GM19452 (cell line): ENCODE measurements around the gene CASP10.
"Not testable (repeated sequence)": the region's sequence is repeated elsewhere in the genome, so short reads cannot be mapped to it uniquely, and the experiment has no call there.

Source experiments
- ATAC-seq: cut with Tn5 transposase; IDR thresholded peaks from one replicate; pipeline ENCODE4 v1.9.1; 2021; ENCODE audit not compliant: unreplicated experiment

CASP10 gene

DNA sequence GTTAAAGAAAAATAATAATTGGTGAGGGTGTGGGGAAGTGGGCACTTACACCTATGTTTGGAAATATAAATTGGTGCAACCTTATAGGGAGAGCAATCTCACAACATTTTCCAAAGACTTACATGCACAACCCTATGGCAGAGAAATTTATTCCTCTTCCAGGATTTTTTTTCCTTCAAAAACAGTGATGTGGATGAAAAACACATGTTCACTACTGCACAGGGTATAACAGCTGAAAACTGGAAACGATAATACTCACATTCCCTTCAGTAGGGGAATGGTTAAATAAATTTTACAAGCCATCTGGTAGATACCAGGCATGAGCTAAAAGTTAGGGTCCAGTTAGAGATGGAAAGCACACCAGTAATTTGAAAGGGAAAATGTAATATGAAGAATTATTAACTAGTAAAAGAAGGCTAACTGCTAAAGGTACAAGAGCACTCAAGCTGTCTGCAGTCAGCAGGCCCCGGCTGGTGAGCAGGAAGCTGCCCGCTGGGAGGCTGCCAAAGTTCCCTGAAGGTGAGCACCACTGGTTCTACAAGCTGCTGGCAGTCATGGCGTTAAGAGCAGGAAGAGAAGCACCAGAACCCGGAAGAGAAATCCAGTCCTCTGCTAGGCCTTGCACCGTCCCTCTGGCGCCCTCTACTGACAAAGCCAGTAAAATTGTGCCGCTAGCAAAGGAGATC, 49.0 kb downstream of the CASP10 start:
- peak; percentile 55 for ATAC-seq

DNA sequence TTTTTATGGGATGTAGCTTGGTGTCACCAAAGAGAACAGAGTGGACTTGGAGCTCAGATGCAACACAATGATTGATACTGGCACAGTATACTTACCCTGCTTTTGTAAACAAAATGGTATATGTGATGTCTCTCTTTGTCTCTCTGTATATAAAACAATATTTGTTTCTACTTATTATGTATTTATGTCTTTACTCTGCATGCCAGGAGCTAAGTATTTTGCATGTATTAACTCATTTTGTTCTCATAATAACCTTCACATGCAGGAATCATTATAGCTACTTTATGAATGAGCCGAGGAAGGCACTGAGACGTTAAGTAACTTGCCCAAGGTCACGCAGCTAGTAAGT, 49.5 kb downstream of the CASP10 start:
- ATAC-seq: no peak

- peak; percentile 85 for ATAC-seq
Measured at GRCh38 chr2:201233192-201233811, 50.4 kb downstream of the CASP10 start.

DNA sequence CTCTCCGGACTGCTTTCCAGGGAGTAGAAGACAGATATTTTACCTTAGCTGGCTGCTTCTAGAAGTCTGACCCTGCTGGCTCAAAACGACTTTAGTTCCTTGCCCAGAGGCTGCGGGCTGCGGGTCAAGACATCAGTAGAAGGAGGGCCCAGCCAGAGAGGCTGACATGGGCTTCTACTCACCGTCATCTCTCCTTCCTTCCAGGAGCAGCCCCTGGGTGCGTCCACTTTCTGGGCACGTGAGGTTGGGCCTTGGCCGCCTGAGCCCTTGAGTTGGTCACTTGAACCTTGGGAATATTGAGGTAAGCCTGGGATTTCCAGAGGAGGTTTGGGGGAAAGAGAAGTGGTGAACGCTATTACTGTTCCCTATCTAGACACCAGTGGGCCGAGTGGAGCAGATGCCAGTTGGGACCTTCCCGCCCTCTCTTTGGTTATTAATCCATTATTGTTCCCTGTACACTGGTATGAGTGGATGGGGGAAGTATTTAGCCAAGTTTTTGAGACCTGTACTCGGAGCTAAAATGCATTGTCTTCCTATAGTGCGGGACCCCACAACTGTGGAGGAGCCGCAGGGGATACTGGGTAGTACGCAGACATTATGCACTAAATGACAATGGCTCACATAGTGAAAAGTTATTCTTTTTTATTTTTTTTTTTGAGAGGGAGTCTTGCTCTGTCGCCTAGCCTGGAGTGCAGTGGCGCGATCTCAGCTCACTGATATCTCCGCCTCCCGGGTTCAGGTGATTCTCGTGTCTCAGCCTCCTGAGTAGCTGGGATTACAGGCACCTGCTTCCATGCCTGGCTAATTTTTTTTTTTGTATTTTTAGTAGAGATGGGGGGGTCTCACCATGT, 51.1 kb downstream of the CASP10 start:
- peak; percentile 19 for ATAC-seq

- ATAC-seq: no peak
Measured at GRCh38 chr2:201234663-201235135, 51.8 kb downstream of the CASP10 start.

DNA sequence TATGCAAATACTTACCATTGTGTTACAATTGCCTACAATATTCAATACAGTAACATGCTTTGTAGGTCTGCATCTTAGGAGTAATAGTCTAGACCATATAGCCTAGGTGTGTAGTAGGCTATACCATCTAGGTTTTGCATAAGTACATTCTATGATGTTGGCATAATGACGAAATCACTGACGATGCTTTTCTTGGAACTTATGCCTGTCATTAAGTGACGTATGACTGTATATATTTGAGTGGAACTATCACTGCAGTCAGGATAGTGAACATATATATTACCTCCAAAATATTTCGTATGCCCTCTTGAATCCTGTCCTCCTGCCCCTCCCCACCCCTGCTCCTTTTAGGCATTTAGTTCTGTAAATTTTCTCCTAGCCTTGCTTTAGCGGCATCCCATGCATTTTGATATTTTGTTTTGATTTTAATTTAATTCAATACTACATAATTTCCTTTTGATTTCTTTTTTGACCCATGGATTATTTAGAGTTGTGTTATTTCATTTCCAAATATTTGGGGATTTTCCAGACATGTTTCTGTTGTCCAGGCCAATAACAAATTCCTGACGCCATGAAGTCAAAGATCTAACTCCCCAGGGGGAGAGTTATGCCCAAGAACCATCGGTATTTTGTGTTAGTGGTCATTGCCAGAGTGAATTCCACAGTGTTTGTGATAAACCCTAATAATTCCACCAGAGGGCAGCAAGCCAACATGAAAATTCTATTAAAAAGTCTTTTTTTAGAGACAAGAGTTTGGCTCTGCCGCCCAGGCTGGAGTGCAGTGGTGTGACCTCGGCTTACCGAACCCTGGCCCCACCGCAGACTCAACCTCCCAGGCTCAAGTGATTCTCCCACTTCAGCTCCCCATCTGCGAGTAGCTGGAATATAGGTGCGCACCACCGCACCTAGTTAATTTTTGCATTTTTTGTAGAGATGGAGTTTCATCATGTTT, 53.2 kb downstream of the CASP10 start:
- ATAC-seq: no peak

DNA sequence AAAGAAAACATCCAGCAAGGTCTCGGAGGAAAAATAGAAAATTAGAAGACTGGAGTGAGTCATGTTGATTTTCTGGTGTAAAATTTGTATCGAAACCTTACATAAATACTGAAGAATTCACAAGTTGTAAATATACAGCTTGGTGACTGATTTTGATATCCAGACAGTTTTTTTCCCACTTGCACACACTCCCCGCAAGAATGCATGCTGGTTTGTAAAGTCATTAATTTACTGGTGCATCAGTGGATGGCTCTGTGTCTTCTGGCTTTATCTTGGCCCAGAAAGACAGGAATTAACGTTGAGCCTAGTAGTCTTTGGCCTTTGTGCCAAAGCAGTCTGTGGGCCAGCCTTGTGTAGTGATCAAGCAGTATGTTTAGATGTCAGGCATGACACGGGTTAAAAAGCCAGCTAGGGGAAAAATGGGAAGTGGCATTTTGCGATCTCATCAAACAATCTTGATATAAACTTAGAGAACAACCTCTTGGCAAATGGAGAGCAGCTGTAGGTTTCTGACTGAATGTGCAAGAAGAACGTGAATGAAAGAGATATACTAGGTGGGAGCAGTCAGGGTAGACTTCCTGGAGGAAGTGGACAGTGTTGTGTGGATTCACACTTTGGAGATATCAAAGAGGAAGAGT, 54.7 kb downstream of the CASP10 start:
- no peak for ATAC-seq

DNA sequence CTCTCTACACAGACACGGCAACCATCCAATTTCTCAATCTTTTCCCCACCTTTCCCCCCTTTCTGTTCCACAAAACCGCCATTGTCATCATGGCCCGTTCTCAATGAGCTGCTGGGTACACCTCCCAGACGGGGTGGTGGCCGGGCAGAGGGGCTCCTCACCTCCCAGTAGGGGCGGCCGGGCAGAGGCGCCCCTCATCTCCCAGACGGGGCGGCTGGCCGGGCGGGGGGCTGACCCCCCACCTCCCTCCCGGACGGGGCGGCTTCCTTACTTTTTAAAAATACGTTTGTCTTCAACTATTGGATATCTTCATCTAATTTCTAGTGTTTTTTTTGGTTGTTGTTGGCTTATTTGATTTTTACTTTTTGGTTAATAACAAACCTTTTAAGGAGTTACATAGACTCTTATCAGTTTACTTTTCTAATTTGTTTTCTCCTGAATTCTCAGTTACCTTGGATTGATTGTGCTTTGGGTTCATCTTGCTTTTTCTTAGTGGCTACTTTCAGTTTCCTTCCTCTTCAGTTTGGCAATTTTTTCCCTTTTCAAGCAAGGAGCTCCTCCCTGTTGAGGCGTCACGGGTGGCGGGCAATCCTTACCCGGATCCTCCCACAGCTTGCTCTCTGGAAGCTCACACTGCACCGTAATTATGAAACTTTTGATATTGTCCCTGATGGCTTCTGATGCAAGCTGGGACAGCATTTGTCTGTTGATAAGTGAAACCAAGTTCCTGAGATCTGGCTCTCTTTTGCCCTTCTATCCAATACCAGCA, 56.4 kb downstream of the CASP10 start:
- not testable (repeated sequence) for ATAC-seq

- no peak for ATAC-seq
Measured at GRCh38 chr2:201242571-201243277, 59.8 kb downstream of the CASP10 start.

DNA sequence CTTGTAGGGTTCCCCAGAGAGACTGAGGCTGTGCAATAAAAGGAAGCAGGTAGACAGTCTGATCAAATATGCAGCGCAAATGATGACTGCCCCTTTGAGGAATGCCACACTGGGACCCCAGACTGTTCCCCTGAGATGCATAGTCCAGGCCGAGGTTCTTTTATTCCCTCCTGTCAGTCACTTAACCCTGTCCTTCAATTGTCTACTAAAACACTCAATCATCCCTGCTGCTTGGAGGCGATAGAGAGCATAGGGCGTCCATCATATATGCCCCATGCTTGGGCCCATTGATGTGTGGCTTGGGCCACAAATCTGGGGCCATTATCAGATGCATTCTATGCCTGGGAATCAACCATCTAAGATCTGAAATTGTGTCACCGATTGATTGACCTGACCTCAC, 61.9 kb downstream of the CASP10 start:
- ATAC-seq: no peak

DNA sequence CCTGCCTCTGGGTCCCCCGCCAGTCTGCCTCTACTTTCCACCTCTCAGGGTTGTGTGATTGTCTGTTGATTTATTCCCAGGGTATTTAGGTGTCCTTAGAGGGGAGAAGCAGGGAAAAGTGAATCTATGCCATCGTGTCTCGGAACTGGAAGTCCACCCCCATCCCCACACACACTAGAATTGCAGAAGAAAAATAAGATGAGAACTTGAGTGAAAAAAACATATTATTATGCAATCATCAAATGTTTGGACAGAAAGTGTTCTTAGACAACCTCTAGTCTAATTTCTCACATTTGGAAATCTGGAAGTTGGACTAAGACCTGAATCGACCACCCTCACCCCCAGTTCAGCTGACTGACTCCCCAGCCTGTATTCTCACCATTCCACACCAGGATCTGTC, 63.3 kb downstream of the CASP10 start:
- no peak for ATAC-seq

DNA sequence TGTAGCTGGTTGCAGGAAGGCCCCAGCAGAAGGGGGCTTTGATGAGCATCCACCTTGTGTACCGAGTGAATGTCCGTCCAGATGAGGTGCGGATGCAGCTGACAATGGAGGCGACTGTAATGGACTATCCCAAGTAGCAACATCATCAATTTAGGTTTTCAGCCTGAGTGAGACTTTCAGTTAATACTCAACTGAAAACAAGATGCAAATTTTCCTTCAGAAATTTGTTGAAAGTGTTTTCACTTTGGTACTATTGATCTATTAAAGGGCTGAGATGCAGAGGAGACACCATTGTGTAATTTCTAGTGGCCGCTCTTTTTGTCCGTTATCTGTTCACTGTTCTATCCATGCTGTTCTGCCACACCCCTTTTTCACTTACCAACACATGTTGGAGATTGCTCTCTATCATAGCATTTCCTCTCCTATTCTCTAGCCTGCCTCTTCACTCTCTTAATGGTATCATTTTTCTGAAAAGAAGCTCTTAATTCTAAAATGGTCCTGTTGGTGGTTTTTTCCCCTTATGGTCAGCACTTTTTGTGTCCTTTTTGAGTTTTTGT, 65.4 kb downstream of the CASP10 start:
- no peak for ATAC-seq

GRCh38 chr2:201249889-201250288, 66.9 kb downstream of the CASP10 start:
- ATAC-seq: no peak

GRCh38 chr2:201250741-201251140, 67.8 kb downstream of the CASP10 start:
- ATAC-seq: no peak

GRCh38 chr2:201254081-201254730, 71.3 kb downstream of the CASP10 start:
- ATAC-seq: no peak

- no peak for ATAC-seq
Measured at GRCh38 chr2:201255408-201256033, 72.6 kb downstream of the CASP10 start.

- no peak for ATAC-seq
Measured at GRCh38 chr2:201256082-201256481, 73.1 kb downstream of the CASP10 start.
